ENCODE data around the gene SLC4A7. TPM values are rescaled to one million over a fixed set of nuclear protein-coding genes. Genes with fewer than 3 reads are reported as not detected.

SLC4A7 gene
- polyA plus RNA-seq, 1 donor (not counting 4 experiments of a cell fraction or from before 2014, with no cell fraction given), result 28.5 TPM

DNA sequence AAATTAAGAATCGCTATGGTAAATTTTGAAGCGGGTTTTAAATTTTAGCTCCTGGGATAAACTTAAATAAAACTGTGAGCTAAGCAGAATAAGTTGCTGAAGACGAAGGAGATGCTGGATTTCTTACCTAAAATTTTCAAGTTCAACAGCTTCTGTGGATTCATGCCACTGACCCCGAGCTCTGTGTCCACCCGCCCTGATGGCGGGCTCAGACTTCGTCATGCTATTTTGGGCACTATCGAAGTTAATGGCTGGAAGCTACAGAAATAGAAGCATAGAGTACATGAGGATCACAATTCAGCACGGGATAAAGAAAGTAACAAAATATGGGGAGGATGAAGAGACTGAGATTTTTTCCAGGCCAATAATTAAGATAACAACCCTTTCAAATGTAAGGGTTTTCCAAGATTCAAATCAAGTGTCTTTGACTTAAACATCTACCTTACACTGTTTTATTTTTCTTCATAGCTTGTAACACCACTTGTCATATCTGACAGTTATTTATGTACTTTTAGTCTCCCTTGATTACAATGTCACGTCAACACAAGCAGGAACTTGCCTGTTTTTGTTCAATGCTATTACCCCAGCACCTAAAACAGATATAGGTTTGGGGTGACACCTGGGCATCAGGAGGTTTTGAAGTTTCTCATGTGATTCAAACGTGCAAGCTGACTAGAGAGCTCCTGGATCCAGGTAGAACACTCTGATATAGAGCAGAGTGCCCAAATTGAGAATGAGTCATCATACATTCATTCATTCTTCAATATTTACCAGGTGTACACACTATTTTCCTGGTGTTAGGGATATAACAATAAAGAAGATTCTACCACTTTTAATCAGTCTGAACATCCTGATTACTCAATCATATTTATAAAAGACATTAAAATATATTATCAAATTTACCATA, 138.0 kb downstream of the SLC4A7 start:
- no peak for TF ChIP-seq CTCF (optimal IDR thresholded peaks at IDR 0.05 in 1 of 3, IDR thresholded peaks at IDR 0.05 in 1 of 3, conservative IDR thresholded peaks at IDR 0.05 in 1 of 3; ENCODE audit: extremely low read depth in 1 of 3, insufficient read depth in 2 of 3, low read length in 3 of 3)
- TF ChIP-seq EZH2 (IDR thresholded peaks at IDR 0.05; ENCODE audit: low read length), result no peak
- Histone ChIP-seq H3K79me2 (ENCODE audit: control insufficient read depth, insufficient read depth, low read length) (no peaks in the 10 kb centered on the region), H4K20me1 (ENCODE audit: control insufficient read depth, extremely low read depth, insufficient read depth, low read length) (no peaks in the 10 kb centered on the region), H3K27ac (ENCODE audit: control insufficient read depth, insufficient read depth, low read length) (no peak overlapping the region), H3K9me1 (ENCODE audit: control insufficient read depth, extremely low read depth, insufficient read depth, low read length) (no peaks in the 10 kb centered on the region), H3K4me1 (ENCODE audit: control insufficient read depth, extremely low read depth, insufficient read depth, low read length) (peaks cover 25% of the 10 kb centered on the region), H3K9me3 (ENCODE audit: control insufficient read depth, low read depth, low read length) (no peaks in the 10 kb centered on the region), H3K4me3 (ENCODE audit: control insufficient read depth in 2 of 3, extremely low read depth in 1 of 3, insufficient read depth in 2 of 3, low read depth in 1 of 3, low read length in 3 of 3) (no peak overlapping the region), H3K4me2 (ENCODE audit: control insufficient read depth, extremely low read depth, insufficient read depth, low read depth, low read length) (no peak overlapping the region), H3K27me3 (ENCODE audit: control insufficient read depth, extremely low read depth, insufficient read depth, low read length) (no peaks in the 10 kb centered on the region), H2AFZ (ENCODE audit: control insufficient read depth, low read length) (no peak overlapping the region), H3K36me3 (ENCODE audit: control insufficient read depth in 2 of 2, extremely low read depth in 1 of 2, insufficient read depth in 2 of 2, low read length in 2 of 2) (no peaks in the 10 kb centered on the region), H3K9ac (ENCODE audit: control insufficient read depth, extremely low read depth, insufficient read depth, low read length) (no peak overlapping the region)
- FAIRE-seq (peak; percentile 43), DNase-seq (ENCODE audit: low read depth, low spot score) (no peak)
- dilution Hi-C loops (cut with MboI; ENCODE audit: extremely low pct_ligation_motif_present, low sequenced_read_pairs), result no loop called here

DNA sequence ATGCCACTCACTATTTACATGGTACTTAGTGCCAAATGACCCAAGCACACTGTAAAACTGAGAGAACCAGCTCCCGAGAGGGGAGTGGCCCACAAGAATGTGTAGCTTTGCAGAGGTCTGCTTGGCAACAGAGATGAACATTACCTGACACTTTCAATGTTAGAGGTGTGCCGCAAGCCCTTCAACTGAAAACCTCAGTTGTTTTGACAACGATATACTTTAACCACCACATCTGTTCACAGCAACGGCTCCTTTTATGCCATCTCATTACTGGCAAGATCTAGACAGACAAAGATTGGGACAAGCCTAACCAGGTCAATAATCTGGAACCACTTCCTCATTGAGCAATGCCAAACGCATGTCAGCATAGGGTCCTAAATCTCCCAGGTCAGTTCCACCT, 138.7 kb downstream of the SLC4A7 start:
- no peak overlapping the region for H3K9ac ChIP-seq (ENCODE audit: control insufficient read depth, extremely low read depth, insufficient read depth, low read length)
- no peak overlapping the region for H3K27ac ChIP-seq (ENCODE audit: control insufficient read depth, insufficient read depth, low read length)
- peak; percentile 23 for FAIRE-seq
- H2AFZ ChIP-seq (ENCODE audit: control insufficient read depth, low read length), result no peak overlapping the region
- no peaks in the 10 kb centered on the region for H3K9me1 ChIP-seq (ENCODE audit: control insufficient read depth, extremely low read depth, insufficient read depth, low read length)
- H3K4me2 ChIP-seq (ENCODE audit: control insufficient read depth, extremely low read depth, insufficient read depth, low read depth, low read length), result no peak overlapping the region
- H4K20me1 ChIP-seq (ENCODE audit: control insufficient read depth, extremely low read depth, insufficient read depth, low read length), result no peaks in the 10 kb centered on the region
- no peaks in the 10 kb centered on the region for H3K79me2 ChIP-seq (ENCODE audit: control insufficient read depth, insufficient read depth, low read length)
- H3K9me3 ChIP-seq (ENCODE audit: control insufficient read depth, low read depth, low read length), result no peaks in the 10 kb centered on the region
- TF ChIP-seq CTCF (optimal IDR thresholded peaks at IDR 0.05 in 1 of 3, IDR thresholded peaks at IDR 0.05 in 1 of 3, conservative IDR thresholded peaks at IDR 0.05 in 1 of 3; ENCODE audit: extremely low read depth in 1 of 3, insufficient read depth in 2 of 3, low read length in 3 of 3) (no peak), EZH2 (IDR thresholded peaks at IDR 0.05; ENCODE audit: low read length) (no peak)
- no peak for DNase-seq (ENCODE audit: low read depth, low spot score)
- no peak overlapping the region for H3K4me3 ChIP-seq (ENCODE audit: control insufficient read depth in 2 of 3, extremely low read depth in 1 of 3, insufficient read depth in 2 of 3, low read depth in 1 of 3, low read length in 3 of 3)
- no peaks in the 10 kb centered on the region for H3K36me3 ChIP-seq (ENCODE audit: control insufficient read depth in 2 of 2, extremely low read depth in 1 of 2, insufficient read depth in 2 of 2, low read length in 2 of 2)
- peaks cover 25% of the 10 kb centered on the region for H3K4me1 ChIP-seq (ENCODE audit: control insufficient read depth, extremely low read depth, insufficient read depth, low read length)
- dilution Hi-C loops (cut with MboI; ENCODE audit: extremely low pct_ligation_motif_present, low sequenced_read_pairs), result no loop called here
- H3K27me3 ChIP-seq (ENCODE audit: control insufficient read depth, extremely low read depth, insufficient read depth, low read length), result no peaks in the 10 kb centered on the region

Data from keratinocyte (primary cell).